ENCODE data around the gene TMEM248.
"Not testable (repeated sequence)": the region's sequence is repeated elsewhere in the genome, so short reads cannot be mapped to it uniquely, and the experiment has no call there.

TMEM248 gene, protein sequence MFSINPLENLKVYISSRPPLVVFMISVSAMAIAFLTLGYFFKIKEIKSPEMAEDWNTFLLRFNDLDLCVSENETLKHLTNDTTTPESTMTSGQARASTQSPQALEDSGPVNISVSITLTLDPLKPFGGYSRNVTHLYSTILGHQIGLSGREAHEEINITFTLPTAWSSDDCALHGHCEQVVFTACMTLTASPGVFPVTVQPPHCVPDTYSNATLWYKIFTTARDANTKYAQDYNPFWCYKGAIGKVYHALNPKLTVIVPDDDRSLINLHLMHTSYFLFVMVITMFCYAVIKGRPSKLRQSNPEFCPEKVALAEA

DNA sequence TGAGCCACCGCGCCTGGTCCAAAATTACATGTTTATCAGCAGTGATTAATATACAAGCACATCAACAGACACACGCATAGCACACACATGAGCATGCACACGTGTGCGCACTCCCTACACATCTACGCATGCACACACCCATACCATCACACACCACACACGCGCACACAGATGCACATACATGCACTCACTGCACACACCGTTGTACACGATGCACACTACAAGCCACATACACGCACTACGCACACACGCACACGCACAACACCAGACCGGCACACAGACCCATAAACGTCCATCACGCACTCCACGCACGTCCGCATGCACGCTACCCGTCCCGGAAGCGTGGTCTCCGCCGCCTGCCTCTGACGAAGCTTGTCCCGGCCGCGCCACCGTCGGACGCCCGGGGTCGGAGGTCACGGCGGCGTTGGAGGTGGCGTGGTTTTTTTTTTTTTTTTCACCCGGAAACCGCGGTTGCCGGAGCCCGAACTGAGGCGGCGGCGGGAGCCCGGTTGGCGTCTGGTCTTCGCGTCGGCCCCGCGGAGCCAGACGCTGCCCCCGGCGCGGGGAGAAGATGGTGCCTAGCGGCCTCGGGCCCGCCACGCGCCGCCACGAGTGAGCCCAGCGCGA lies at the start of gene TMEM248:
TMEM248 (plus strand) TSS at position 457 of the 627 bp plus-strand sequence. CDS start 20,641 bp downstream, outside the sequence.
- H3K36me3 Mint-ChIP-seq (ENCODE audit: low read depth): peaks cover 16% of the 10 kb centered on the region
- peak within 1 kb of the TSS; percentile 80 for H3K27ac Mint-ChIP-seq
- peak within 1 kb of the TSS; percentile 91 for H3K4me3 Mint-ChIP-seq
- H3K4me1 Mint-ChIP-seq (ENCODE audit: low read depth): peaks cover 31% of the 10 kb centered on the region
- no peaks in the 10 kb centered on the region for H3K9me3 Mint-ChIP-seq
- intact Hi-C loops (cut with micrococcal nuclease): loop anchor here (2.0 to 10.0 kb wide), 2 partner anchors 64 to 76 kb away; no protein-coding TSS in a partner anchor
- no peaks in the 10 kb centered on the region for H3K27me3 Mint-ChIP-seq

DNA sequence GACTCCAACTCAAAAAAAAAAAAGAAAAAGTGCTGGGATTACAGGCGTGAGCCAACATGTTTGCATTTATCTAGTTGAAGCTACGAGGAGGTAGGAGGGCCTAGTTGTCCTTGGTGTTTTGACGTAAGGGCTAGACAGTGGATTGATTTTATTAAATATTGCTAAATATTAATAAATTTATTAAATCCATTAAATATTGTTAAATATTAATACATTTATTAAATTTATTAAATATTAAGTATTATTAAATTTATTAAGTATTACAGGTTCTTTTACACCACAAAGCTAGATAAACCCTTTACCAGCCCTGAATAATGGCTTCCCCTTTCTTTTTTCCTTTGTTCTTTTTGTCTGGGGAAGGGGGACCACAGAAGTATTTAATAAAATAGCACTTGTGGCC lies 47.5 kb upstream of the TMEM248 start:
- H3K36me3 Mint-ChIP-seq (ENCODE audit: low read depth): peaks cover 31% of the 10 kb centered on the region
- intact Hi-C loops (cut with micrococcal nuclease): no loop called here
- no peak overlapping the region for H3K4me3 Mint-ChIP-seq
- H3K4me1 Mint-ChIP-seq (ENCODE audit: low read depth): peaks cover 21% of the 10 kb centered on the region
- H3K27me3 Mint-ChIP-seq: no peaks in the 10 kb centered on the region
- H3K9me3 Mint-ChIP-seq: no peaks in the 10 kb centered on the region
- H3K27ac Mint-ChIP-seq: no peak overlapping the region

DNA sequence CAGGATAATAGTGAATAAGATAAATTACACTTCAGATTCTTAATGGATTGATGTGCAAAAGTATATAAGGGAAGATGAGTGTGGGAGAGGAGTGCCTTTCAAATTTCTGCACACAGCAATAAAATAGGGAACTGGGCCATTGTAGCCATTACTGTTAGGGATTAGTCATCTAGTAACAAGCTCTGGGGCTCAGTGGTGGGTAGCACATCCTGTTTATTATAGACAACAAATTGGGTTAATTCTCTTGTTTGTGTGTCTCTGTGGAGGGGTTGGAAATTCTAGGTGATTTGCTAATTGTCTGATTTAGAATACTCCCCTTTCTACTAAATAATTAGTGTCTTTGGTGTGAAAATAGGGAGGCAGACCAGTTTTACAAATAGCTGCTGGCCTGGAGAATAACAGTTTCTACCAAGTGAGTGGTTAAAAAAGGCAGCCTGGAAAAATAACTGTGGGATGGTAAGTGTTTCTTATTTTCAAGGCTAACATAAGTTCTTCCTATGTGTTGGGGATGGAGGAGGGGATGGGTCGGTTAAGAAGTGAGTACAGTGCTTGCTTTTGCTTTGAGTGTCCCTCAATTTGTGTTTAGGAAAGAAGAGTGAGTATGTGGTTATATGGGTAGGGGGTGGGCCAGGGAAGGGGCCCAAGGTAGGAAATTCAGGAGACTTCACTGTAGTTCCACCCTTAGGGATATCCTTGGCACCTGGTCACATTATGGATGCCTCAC lies 43.3 kb upstream of the TMEM248 start:
- Mint-ChIP-seq H3K27me3 (no peaks in the 10 kb centered on the region), H3K4me1 (ENCODE audit: low read depth) (peaks cover 29% of the 10 kb centered on the region), H3K36me3 (ENCODE audit: low read depth) (peaks cover 33% of the 10 kb centered on the region), H3K9me3 (no peaks in the 10 kb centered on the region), H3K27ac (peak overlapping the region; percentile 94), H3K4me3 (peak overlapping the region; percentile 47)
- intact Hi-C loops (cut with micrococcal nuclease): loop anchor here (5.0 kb wide), 1 partner anchor 35 kb away; no protein-coding TSS in a partner anchor

DNA sequence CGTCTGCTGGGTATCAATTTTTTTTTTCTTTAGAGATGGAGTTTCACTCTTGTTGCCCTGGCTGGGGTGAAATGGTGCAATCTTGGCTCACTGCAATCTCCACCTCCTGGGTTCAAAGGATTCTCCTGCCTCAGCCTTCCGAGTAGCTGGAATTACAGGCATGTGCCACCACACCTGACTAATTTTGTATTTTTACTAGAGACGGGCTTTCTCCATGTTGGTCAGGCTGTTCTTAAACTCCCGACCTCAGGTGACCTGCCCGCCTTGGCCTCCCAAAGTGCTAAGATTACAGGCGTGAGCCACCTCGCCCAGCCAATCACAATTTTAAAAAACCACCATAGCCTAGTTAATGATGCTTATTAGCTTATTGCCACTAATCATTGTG lies 42.7 kb upstream of the TMEM248 start:
- not testable (repeated sequence) for H3K9me3 Mint-ChIP-seq, H3K4me3 Mint-ChIP-seq, H3K27me3 Mint-ChIP-seq
- Mint-ChIP-seq H3K4me1 (ENCODE audit: low read depth) (peaks cover 29% of the 10 kb centered on the region), H3K36me3 (ENCODE audit: low read depth) (peaks cover 33% of the 10 kb centered on the region), H3K27ac (peak overlapping the region; percentile 94)
- intact Hi-C loops (cut with micrococcal nuclease): loop anchor here (5.0 kb wide), 1 partner anchor 36 kb away; no protein-coding TSS in a partner anchor

DNA sequence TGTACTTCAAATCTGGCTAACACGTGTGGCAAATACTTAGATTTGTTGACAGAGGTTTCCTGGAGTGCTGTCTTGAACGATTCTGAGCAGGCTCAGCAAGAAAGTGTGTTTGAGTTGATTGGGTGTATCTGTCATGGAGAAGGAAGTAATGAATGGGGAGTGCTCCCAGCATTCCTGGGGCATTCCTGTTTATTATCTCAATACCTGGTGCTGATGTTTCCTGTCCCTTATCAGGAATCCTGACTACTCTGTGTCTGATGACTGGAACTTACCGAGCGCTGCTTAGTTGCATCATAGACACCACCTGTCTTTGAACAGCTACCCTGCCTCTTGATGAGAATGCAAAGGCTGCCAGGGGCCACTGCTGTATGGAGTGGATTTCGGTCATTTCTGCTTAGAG lies 41.0 kb upstream of the TMEM248 start:
- Mint-ChIP-seq H3K36me3 (ENCODE audit: low read depth) (peaks cover 33% of the 10 kb centered on the region), H3K27me3 (no peaks in the 10 kb centered on the region), H3K9me3 (no peaks in the 10 kb centered on the region), H3K4me1 (ENCODE audit: low read depth) (peaks cover 29% of the 10 kb centered on the region), H3K27ac (peak overlapping the region; percentile 29), H3K4me3 (no peak overlapping the region)
- intact Hi-C loops (cut with micrococcal nuclease): no loop called here

DNA sequence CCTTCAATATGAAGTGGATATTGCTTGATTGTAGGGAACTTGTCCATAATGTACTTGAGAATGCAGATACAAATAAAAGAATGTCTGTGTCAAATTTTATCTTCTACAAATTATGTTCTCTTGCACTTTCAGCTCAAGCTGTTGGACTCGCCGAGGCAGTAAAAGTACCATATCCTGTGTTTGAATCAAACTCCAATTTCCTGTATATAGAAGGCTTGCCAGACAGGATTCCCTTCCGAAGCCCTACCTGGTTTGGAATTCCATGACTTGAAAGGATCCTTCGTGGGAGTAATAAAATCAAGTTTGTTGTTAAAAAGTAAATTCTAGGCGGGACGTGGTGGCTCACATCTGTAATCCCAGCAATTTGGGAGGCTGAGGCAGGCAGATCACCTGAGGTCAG lies 40.4 kb upstream of the TMEM248 start:
- intact Hi-C loops (cut with micrococcal nuclease); H3K27me3 Mint-ChIP-seq; H3K27ac Mint-ChIP-seq; H3K9me3 Mint-ChIP-seq; H3K4me3 Mint-ChIP-seq: not testable (repeated sequence)
- H3K4me1 Mint-ChIP-seq (ENCODE audit: low read depth): peaks cover 27% of the 10 kb centered on the region
- peaks cover 38% of the 10 kb centered on the region for H3K36me3 Mint-ChIP-seq (ENCODE audit: low read depth)

DNA sequence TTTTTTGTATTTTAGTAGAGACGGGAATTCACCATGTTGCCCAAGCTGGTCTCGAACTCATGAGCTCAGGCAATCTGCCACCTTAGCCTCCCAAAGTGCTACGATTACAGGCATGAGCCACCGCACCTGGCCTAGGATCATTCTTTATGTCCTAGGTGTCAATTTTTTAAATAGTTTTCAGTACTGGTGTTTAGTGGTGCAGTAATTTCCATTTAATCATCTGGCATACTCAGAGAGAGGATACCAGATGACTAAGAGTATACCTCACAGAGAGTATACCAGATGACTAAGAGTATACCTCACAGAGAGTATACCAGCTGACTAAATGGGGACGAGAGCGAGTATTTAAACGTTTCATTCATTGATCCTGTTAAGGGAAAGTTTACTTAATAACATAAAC lies 37.3 kb upstream of the TMEM248 start:
- Mint-ChIP-seq H3K4me3 (no peak overlapping the region), H3K27me3 (no peaks in the 10 kb centered on the region), H3K27ac (no peak overlapping the region), H3K4me1 (ENCODE audit: low read depth) (peaks cover 6% of the 10 kb centered on the region), H3K36me3 (ENCODE audit: low read depth) (peaks cover 45% of the 10 kb centered on the region), H3K9me3 (no peaks in the 10 kb centered on the region)
- intact Hi-C loops (cut with micrococcal nuclease): no loop called here

DNA sequence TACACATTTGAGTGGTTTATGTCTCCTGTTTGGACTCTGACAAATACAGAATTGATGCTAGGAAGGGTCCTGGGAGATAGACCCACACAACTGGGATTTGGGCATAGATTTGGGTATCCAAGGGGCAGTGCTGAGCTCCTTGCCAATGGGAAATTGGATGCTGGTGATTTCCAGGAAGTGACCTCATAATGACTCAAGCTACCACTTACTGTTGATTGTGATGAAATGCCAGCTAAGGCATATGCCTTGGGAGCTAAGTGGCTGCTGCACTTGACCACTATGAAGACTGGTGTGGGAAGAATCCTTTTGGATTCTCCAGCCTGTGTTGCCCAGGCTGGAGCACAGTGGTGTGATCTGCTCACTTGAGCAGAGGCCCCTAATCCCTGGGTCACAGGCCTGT lies 36.5 kb upstream of the TMEM248 start:
- Mint-ChIP-seq H3K4me1 (ENCODE audit: low read depth) (peaks cover 11% of the 10 kb centered on the region), H3K36me3 (ENCODE audit: low read depth) (peaks cover 40% of the 10 kb centered on the region)
- H3K27ac Mint-ChIP-seq; H3K4me3 Mint-ChIP-seq; H3K27me3 Mint-ChIP-seq; H3K9me3 Mint-ChIP-seq; intact Hi-C loops (cut with micrococcal nuclease): not testable (repeated sequence)

DNA sequence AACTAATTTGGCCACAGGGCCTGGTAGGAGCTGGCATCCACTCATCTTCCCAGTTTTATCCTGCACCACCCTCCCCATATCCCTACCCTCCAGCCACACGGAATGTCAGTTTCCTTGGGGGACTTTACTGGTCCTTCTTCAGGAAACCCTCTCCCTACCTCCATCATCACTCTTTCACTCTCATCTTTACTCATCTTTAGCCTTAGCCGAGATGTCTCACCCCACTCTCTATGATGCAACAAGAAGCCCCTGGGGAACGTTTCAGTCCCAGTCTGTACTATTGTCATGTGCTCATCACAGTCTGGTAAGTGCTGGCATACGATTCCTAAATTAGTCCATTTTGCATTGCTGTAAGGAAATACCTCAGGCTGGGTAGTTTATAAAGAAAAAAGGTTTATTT lies 34.9 kb upstream of the TMEM248 start:
- Mint-ChIP-seq H3K36me3 (ENCODE audit: low read depth) (peaks cover 30% of the 10 kb centered on the region), H3K27ac (no peak overlapping the region), H3K27me3 (no peaks in the 10 kb centered on the region), H3K4me1 (ENCODE audit: low read depth) (peaks cover 11% of the 10 kb centered on the region), H3K9me3 (no peaks in the 10 kb centered on the region), H3K4me3 (no peak overlapping the region)
- intact Hi-C loops (cut with micrococcal nuclease): no loop called here

DNA sequence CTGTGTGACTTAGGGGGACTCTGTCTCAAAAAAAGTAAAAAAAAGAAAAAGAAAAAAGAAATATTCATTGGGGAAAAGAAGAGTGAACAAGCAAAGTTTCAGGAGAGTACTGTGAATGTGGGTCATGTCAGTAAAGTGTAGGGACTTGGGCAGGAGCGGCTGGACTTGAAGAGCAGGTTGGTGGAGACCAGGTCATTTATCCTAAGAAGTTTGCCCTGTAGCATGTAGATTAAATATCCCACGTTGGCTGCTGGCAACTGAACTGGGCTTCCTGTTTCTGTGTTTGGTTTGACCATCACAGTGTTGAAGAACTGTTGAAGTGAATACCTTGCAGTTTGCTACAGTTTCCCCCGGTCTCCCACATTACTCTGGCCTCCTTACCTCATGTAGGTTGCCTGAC lies 32.8 kb upstream of the TMEM248 start:
- H3K9me3 Mint-ChIP-seq; intact Hi-C loops (cut with micrococcal nuclease); H3K27me3 Mint-ChIP-seq; H3K4me3 Mint-ChIP-seq: not testable (repeated sequence)
- peak overlapping the region; percentile 48 for H3K27ac Mint-ChIP-seq
- H3K4me1 Mint-ChIP-seq (ENCODE audit: low read depth): peaks cover 11% of the 10 kb centered on the region
- H3K36me3 Mint-ChIP-seq (ENCODE audit: low read depth): peaks cover 28% of the 10 kb centered on the region

DNA sequence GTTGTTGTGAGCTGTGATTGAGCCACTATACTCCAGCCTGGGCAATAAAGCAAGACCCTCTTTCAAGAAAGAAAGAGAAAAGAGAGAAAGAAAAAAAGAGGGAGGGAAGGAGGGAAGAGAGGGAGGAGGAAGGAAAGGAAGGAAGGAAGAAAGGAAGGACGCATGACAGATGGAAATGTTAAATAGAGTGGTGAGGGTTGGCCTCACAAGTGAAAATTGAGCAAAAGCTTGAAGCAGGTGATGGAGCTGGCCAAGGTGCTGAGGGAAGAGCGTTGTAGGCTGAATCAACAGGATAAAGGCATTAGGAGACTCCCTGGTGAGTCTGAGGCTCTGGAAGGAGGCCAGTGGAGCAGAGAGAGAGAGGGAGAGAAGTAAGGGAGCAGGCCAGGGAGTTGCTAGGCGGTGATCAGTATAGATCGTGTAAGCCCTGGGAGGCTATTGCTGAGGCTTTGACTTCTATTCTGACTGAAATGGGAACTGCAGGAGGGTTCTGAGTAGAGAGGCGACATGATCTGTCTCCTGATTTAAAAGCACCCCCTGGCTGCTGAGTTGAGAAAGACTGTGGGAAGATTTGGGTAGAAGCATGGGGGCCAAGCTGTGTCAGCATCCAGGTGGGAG lies 26.5 kb upstream of the TMEM248 start:
- Mint-ChIP-seq H3K4me1 (ENCODE audit: low read depth) (peaks cover 15% of the 10 kb centered on the region), H3K9me3 (no peaks in the 10 kb centered on the region), H3K27ac (no peak overlapping the region), H3K4me3 (no peak overlapping the region), H3K27me3 (no peaks in the 10 kb centered on the region), H3K36me3 (ENCODE audit: low read depth) (peaks cover 39% of the 10 kb centered on the region)
- intact Hi-C loops (cut with micrococcal nuclease): loop anchor here (1.0 kb wide), 1 partner anchor 57 kb away; no protein-coding TSS in a partner anchor

DNA sequence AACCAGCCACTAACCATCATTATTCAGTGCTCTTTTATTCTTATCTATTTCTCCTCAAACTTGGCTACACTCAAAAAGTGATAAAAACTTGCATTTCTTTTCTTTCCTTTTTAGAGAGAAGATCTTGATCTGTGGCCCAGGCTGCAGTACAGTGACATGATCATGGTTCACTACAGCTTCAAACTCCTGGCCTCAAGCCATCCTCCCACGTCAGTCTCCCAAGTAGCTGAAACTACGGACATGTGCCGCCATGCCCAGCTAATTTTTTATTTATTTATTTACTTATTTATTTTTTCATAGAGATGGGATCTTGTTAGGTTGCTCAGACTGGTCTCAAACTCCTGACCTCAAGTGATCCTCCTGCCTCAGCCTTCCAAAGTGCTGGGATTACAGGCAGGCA lies 24.6 kb upstream of the TMEM248 start:
- intact Hi-C loops (cut with micrococcal nuclease): no loop called here
- H3K27ac Mint-ChIP-seq: no peak overlapping the region
- no peaks in the 10 kb centered on the region for H3K9me3 Mint-ChIP-seq
- H3K27me3 Mint-ChIP-seq: no peaks in the 10 kb centered on the region
- peaks cover 15% of the 10 kb centered on the region for H3K4me1 Mint-ChIP-seq (ENCODE audit: low read depth)
- peaks cover 52% of the 10 kb centered on the region for H3K36me3 Mint-ChIP-seq (ENCODE audit: low read depth)
- H3K4me3 Mint-ChIP-seq: no peak overlapping the region

DNA sequence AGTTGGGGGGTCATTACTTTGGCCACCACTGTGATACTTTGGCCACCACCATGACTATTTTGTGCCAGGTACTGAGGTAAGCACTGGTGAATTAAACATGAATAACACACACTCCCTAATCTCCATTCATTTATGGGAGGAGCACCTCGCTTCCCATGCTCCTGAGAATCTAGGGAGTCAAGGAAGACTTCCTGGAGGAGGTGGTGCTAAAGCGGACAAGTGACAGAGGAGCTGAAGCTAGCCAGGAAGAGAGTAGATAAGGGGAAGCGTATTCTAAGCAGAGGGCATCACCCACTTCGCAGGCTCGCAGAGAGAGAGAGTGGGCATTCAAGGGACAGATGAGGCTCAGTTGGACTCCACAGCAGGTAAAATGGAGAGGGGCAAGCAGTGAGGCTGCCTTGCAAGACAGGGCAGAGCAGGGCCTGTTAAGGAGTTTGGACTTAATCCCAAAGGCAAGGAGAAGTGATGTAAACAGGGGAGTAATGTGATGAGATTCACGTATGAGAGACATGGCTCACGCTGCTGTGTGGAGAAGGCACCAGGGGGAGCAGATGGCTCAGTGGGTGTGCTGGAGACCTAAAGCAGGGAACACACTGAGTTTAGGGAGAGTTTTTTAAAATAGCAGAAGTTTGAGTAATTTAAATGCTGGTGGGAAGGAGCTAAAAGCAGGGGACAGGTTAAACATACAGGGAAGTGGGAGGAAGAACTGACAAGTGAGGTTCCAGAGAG lies 21.3 kb upstream of the TMEM248 start:
- Mint-ChIP-seq H3K27me3 (no peaks in the 10 kb centered on the region), H3K27ac (peak overlapping the region; percentile 6), H3K36me3 (ENCODE audit: low read depth) (peaks cover 66% of the 10 kb centered on the region), H3K4me1 (ENCODE audit: low read depth) (peaks cover 9% of the 10 kb centered on the region), H3K9me3 (no peaks in the 10 kb centered on the region), H3K4me3 (no peak overlapping the region)
- intact Hi-C loops (cut with micrococcal nuclease): no loop called here
